GM12878 (cell line): ENCODE measurements around the gene GRIN2A. TPM values are rescaled to one million over a fixed set of nuclear protein-coding genes. Genes with fewer than 3 reads are reported as not detected.

Experiments used
- ATAC-seq: fragments of 200-7000 bp; cut with Tn5 transposase; 3 replicates; pipeline ENCODE4 v1.9.1; 2020; ENCODE audit warnings: mild to moderate bottlenecking, moderate library complexity
- BruUV-seq: library from RNA; stranded (reverse); fragments of 400-500 nt; replicated peaks from 2 replicates; lab custom pipeline; 2021; lab: Mats Ljungman, UMichigan
- CTCF ChIA-PET: fragments of 300-600 bp; sonication (Branson Sonifier 250); formaldehyde crosslinking; extraction: SDS; loops from one replicate; lab custom pipeline; 2021; ENCODE audit warnings: inconsistent platforms; lab: Yijun Ruan, JAX
- POLR2A ChIA-PET: fragments of 350-600 bp; formaldehyde crosslinking; extraction: SDS; loops from one replicate; lab custom pipeline; 2021; ENCODE audit warnings: inconsistent platforms; lab: Charles Lee
- RAD21 ChIA-PET: fragments of 300-600 bp; sonication (Branson Sonifier 250); formaldehyde crosslinking; loops from one replicate; lab custom pipeline; 2023; ENCODE audit warnings: antibody characterized with exemption; ENCODE audit not compliant: unreplicated experiment; lab: Charles Lee
- SMC1A ChIA-PET: fragments of 300-600 bp; sonication (Branson Sonifier 250); formaldehyde crosslinking; loops from one replicate; lab custom pipeline; 2023; ENCODE audit not compliant: unreplicated experiment, uncharacterized antibody; lab: Charles Lee
- DNase-seq: peaks from one replicate; pipeline ENCODE4 v3.0.0-alpha.2; 2011; ENCODE audit warnings: low read depth, low spot score
- FAIRE-seq: peaks from 3 replicates; lab custom pipeline; 2011; peaks lifted over from hg19 to GRCh38; lab: Jason Lieb, UNC
- H2AFZ ChIP-seq: 2 replicates; pipeline ENCODE4 v1.6.0; 2011; ENCODE audit warnings: low read depth, low read length, control low read depth; ENCODE audit not compliant: control insufficient read depth
- H3K27ac ChIP-seq: 2 replicates; pipeline ENCODE4 v1.5.1; 2011; ENCODE audit warnings: control low read depth; ENCODE audit not compliant: control insufficient read depth, insufficient read depth
- H3K27me3 ChIP-seq, 2 experiments: replicated peaks in 1 of 2; 2 replicates each; pipeline versions ENCODE4 v1.6.0 to v1.6.1; 2011; ENCODE audit warnings: low read length in 1 of 2; ENCODE audit not compliant: control insufficient read depth in 2 of 2, insufficient read depth in 2 of 2
- H3K36me3 ChIP-seq, 2 experiments: 2 replicates each; pipeline ENCODE4 v1.5.1; 2011; ENCODE audit warnings: low read length in 1 of 2; ENCODE audit not compliant: control insufficient read depth in 2 of 2, insufficient read depth in 2 of 2
- H3K4me1 ChIP-seq: 2 replicates; pipeline ENCODE4 v1.6.1; 2011; ENCODE audit warnings: mild to moderate bottlenecking, low read length, moderate library complexity, mixed read lengths; ENCODE audit not compliant: control insufficient read depth, insufficient read depth
- H3K4me2 ChIP-seq: 2 replicates; pipeline ENCODE4 v1.6.0; 2011; ENCODE audit warnings: control low read depth; ENCODE audit not compliant: control insufficient read depth, insufficient read depth
- H3K4me3 ChIP-seq: fragments of 200-600 bp; sonication (generic); 2 replicates; pipeline ENCODE4 v1.5.1; 2016
- H3K79me2 ChIP-seq: 2 replicates; pipeline ENCODE4 v1.6.0; 2011; ENCODE audit warnings: low read length; ENCODE audit not compliant: control insufficient read depth, insufficient read depth
- H3K9ac ChIP-seq: 2 replicates; pipeline ENCODE4 v1.8.0; 2011; ENCODE audit warnings: low read length, control low read depth, mixed read lengths; ENCODE audit not compliant: control insufficient read depth, insufficient read depth
- H3K9me3 ChIP-seq: replicated peaks from 3 replicates; pipeline ENCODE4 v1.5.1; 2011; ENCODE audit warnings: mild to moderate bottlenecking, low read length; ENCODE audit not compliant: control insufficient read depth, insufficient read depth
- H4K20me1 ChIP-seq: 2 replicates; pipeline ENCODE4 v1.6.0; 2011; ENCODE audit not compliant: control insufficient read depth, insufficient read depth
- BMI1 ChIP-seq: fragments of 450-650 bp; IDR thresholded peaks from 2 replicates; pipeline ENCODE4 v1.6.1; 2016; ENCODE audit warnings: mild to moderate bottlenecking, moderate library complexity, borderline replicate concordance
- CHD1 ChIP-seq: IDR thresholded peaks from 2 replicates; pipeline ENCODE4 v1.6.1; 2012; ENCODE audit warnings: low read depth, low read length, improper control_type of control experiment
- ESRRA ChIP-seq: IDR thresholded peaks from 2 replicates; pipeline ENCODE4 v1.6.1; 2012; ENCODE audit warnings: mild to moderate bottlenecking, low read length, improper control_type of control experiment
- ETV6 ChIP-seq, 2 experiments: fragments of 450-650 bp in 1 of 2; IDR thresholded peaks in 1 of 2; conservative IDR thresholded peaks in 1 of 2; 2 replicates each; pipeline ENCODE4 v1.6.1; 2014; ENCODE audit warnings: antibody characterized with exemption in 1 of 2, borderline replicate concordance in 1 of 2, low read depth in 1 of 2, mild to moderate bottlenecking in 1 of 2, moderate library complexity in 1 of 2
- HDAC6 ChIP-seq: fragments of 200-600 bp; sonication (generic); IDR thresholded peaks from one replicate; pipeline ENCODE4 v1.8.0; 2017; ENCODE audit warnings: antibody characterized with exemption; ENCODE audit not compliant: unreplicated experiment
- NR2C1 ChIP-seq: fragments of 450-650 bp; IDR thresholded peaks from 2 replicates; pipeline ENCODE4 v1.6.1; 2017; ENCODE audit warnings: antibody characterized with exemption, mild to moderate bottlenecking, moderate library complexity
- PAX5 ChIP-seq: IDR thresholded peaks from 2 replicates; pipeline ENCODE4 v1.6.1; 2011; ENCODE audit warnings: low read depth, low read length, borderline replicate concordance
- PML ChIP-seq: IDR thresholded peaks from 2 replicates; pipeline ENCODE4 v1.6.1; 2012; ENCODE audit warnings: low read length, inconsistent platforms
- SIX5 ChIP-seq: IDR thresholded peaks from 2 replicates; pipeline ENCODE4 v1.6.1; 2011; ENCODE audit warnings: mild to moderate bottlenecking, low read depth, low read length, moderate library complexity; ENCODE audit not compliant: severe bottlenecking
- SUZ12 ChIP-seq: fragments of 200-600 bp; sonication (generic); IDR thresholded peaks from one replicate; pipeline ENCODE4 v1.6.1; 2018; ENCODE audit warnings: antibody characterized with exemption, mild to moderate bottlenecking; ENCODE audit not compliant: unreplicated experiment
- TARDBP ChIP-seq: IDR thresholded peaks from 2 replicates; pipeline ENCODE4 v1.6.1; 2016; ENCODE audit warnings: borderline replicate concordance
- TBL1XR1 ChIP-seq: IDR thresholded peaks from 2 replicates; pipeline ENCODE4 v1.6.1; 2012; ENCODE audit warnings: low read depth, low read length, improper control_type of control experiment
- TCF3 ChIP-seq: IDR thresholded peaks from 2 replicates; pipeline ENCODE4 v1.6.1; 2012; ENCODE audit warnings: low read depth, mild to moderate bottlenecking, low read length, borderline replicate concordance; ENCODE audit not compliant: insufficient read depth
- YBX1 ChIP-seq: fragments of 450-650 bp; IDR thresholded peaks from 2 replicates; pipeline ENCODE4 v1.6.1; 2016; ENCODE audit warnings: antibody characterized with exemption
- ZNF274 ChIP-seq: IDR thresholded peaks from one replicate; pipeline ENCODE4 v1.8.0; 2011; ENCODE audit not compliant: insufficient read length, insufficient read depth
- ZZZ3 ChIP-seq: IDR thresholded peaks from 2 replicates; pipeline ENCODE4 v1.6.1; 2011; ENCODE audit warnings: low read depth; ENCODE audit not compliant: control insufficient read depth, insufficient read length
- WGBS: methylation state at CpG from one replicate; pipeline ENCODE4 v1.1.6; 2016; ENCODE audit warnings: low lambda C conversion rate; ENCODE audit not compliant: insufficient replicate concordance, insufficient coverage; ENCODE audit errors: missing lambda C conversion rate; 5-methylcytosine and 5-hydroxymethylcytosine counted together
- in situ Hi-C: fragments of 300-500 bp; cut with MboI; formaldehyde crosslinking; loops from 9 replicates; pipeline ENCODE4 v1.14.3; 2018; ENCODE audit warnings: mixed read lengths
- intact Hi-C: fragments of 100-400 bp; cut with micrococcal nuclease; formaldehyde crosslinking; loops from one replicate; pipeline ENCODE4 v1.14.2; 2022; ENCODE audit not compliant: unreplicated experiment
- polyA plus RNA-seq, 11 experiments: library from polyadenylated mRNA; depleted of rRNA in 4 of 11; unstranded in 6 of 11; stranded (reverse) in 5 of 11; fragments of >200 nt; fragmentation: Nextera tagmentation in 4 of 11; fragmentation: Illumina TruSeq in 1 of 11; extraction: Ambion mirVana in 4 of 11; extraction: Trizol in 1 of 11; gene quantifications; 1 replicate in 1 of 11; 2 replicates in 10 of 11; pipeline versions ENCODE4 v1.2.1 to v1.2.3, GENCODE V29; 2011 to 2016; ENCODE audit warnings: inconsistent platforms in 2 of 11, missing spikeins in 2 of 11, low read depth in 1 of 11
- total RNA-seq, 4 experiments: library from RNA; depleted of rRNA in 3 of 4; stranded (reverse); fragments of >200 nt in 3 of 4; fragmentation: Illumina TruSeq in 1 of 4; extraction: Trizol in 1 of 4; gene quantifications; 2 replicates each; pipeline versions ENCODE4 v1.2.1 to v1.2.3, GENCODE V29; 2013 to 2021
- TF ChIP-seq, protein P1 (sequence below): fragments of 450-650 bp; IDR thresholded peaks from 2 replicates; pipeline ENCODE4 v1.6.1; 2018; ENCODE audit warnings: borderline replicate concordance, mild to moderate bottlenecking; ENCODE audit not compliant: partially characterized antibody
- TF ChIP-seq, protein P2 (sequence below): IDR thresholded peaks from 2 replicates; pipeline ENCODE4 v1.6.1; 2011; ENCODE audit warnings: mild to moderate bottlenecking, low read depth, low read length, moderate library complexity; ENCODE audit not compliant: insufficient replicate concordance

GRIN2A gene
- total and polyA plus RNA-seq, 10 of the 15 experiments (the other 5 are each of a cell fraction or from before 2014, with no cell fraction given): 2.4 to 13.3 (median 7.3) TPM

DNA sequence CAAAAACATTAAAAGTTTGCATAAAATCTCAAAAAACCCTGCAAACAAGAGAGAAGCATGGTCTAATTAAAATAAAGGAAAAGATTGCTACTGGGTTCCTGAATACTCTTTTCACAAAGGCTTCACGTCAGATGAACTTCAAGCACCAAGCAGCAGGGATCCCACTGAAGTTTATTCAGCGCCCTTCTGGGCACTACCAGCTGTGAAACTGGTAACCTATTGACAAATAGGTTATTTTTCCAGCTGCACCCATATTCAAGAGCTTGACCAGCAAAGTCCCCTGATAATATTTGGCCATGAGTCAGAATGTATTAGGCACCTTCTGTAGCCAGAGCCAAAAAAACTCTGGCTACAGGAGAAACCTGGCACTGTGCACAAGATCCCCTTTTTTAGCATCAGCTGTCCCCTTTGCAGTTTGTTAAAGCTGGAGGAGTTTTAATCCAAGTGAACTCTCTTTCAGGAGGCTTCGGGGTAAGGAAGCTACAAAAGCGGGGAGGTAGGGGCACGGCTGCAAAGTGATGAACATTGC is 60.3 kb downstream of the GRIN2A start:
- TF ChIP-seq TCF3: no peak
- TF ChIP-seq ETV6 (conservative IDR thresholded peaks at IDR 0.05 in 1 of 2, IDR thresholded peaks at IDR 0.05 in 1 of 2; ENCODE audit: borderline replicate concordance in 1 of 2, low read depth in 1 of 2): no peak
- no peak for TF ChIP-seq PAX5
- TF ChIP-seq BMI1: no peak
- no peak for TF ChIP-seq NR2C1
- no peak for TF ChIP-seq SUZ12
- no peak for TF ChIP-seq TARDBP
- TF ChIP-seq HDAC6: no peak
- no peak for TF ChIP-seq CHD1
- TF ChIP-seq, protein P1, sequence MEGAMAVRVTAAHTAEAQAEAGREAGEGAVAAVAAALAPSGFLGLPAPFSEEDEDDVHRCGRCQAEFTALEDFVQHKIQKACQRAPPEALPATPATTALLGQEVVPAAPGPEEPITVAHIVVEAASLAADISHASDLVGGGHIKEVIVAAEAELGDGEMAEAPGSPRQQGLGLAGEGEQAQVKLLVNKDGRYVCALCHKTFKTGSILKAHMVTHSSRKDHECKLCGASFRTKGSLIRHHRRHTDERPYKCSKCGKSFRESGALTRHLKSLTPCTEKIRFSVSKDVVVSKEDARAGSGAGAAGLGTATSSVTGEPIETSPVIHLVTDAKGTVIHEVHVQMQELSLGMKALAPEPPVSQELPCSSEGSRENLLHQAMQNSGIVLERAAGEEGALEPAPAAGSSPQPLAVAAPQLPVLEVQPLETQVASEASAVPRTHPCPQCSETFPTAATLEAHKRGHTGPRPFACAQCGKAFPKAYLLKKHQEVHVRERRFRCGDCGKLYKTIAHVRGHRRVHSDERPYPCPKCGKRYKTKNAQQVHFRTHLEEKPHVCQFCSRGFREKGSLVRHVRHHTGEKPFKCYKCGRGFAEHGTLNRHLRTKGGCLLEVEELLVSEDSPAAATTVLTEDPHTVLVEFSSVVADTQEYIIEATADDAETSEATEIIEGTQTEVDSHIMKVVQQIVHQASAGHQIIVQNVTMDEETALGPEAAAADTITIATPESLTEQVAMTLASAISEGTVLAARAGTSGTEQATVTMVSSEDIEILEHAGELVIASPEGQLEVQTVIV: no peak
- no peak for TF ChIP-seq ZNF274
- no peak for TF ChIP-seq SIX5
- no peak for TF ChIP-seq PML
- TF ChIP-seq ESRRA: no peak
- TF ChIP-seq, protein P2, sequence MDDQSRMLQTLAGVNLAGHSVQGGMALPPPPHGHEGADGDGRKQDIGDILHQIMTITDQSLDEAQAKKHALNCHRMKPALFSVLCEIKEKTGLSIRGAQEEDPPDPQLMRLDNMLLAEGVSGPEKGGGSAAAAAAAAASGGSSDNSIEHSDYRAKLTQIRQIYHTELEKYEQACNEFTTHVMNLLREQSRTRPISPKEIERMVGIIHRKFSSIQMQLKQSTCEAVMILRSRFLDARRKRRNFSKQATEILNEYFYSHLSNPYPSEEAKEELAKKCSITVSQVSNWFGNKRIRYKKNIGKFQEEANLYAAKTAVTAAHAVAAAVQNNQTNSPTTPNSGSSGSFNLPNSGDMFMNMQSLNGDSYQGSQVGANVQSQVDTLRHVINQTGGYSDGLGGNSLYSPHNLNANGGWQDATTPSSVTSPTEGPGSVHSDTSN: no peak
- no peak for TF ChIP-seq TBL1XR1
- no peak for TF ChIP-seq ZZZ3
- TF ChIP-seq YBX1: no peak
- Histone ChIP-seq H3K4me1 (no peaks in the 10 kb centered on the region), H4K20me1 (no peaks in the 10 kb centered on the region), H3K27ac (no peak overlapping the region), H2AFZ (no peak overlapping the region), H3K4me2 (no peak overlapping the region), H3K9ac (no peak overlapping the region), H3K27me3 (no peaks in the 10 kb centered on the region), H3K4me3 (no peak overlapping the region), H3K79me2 (no peaks in the 10 kb centered on the region), H3K9me3 (no peaks in the 10 kb centered on the region), H3K36me3 (no peaks in the 10 kb centered on the region; a peak in 1 of 4 replicates)
- in situ Hi-C loops (no loop called here), intact Hi-C loops (loop anchor here (5.0 kb wide), 1 partner anchor 80 kb away; no protein-coding TSS in a partner anchor)
- RAD21 ChIA-PET: interaction anchor here (0.6 to 1.2 kb wide), 2 partner anchors 32 to 179 kb away, joined by 3 read pairs; no protein-coding TSS in a partner anchor
- FAIRE-seq (no peak), DNase-seq (no peak), ATAC-seq (peak; percentile 34)
- BruUV-seq: no TSS peak
- 22% methylated on average over 5 of the region's 5 CpGs for WGBS
- POLR2A ChIA-PET: interaction anchor here (1.0 kb wide), 1 partner anchor 36 kb away, joined by 3 read pairs; no protein-coding TSS in a partner anchor
- SMC1A ChIA-PET: interaction anchor here (0.6 to 2.3 kb wide), 8 partner anchors 29 to 475 kb away, joined by 3 to 11 read pairs (median 4); no protein-coding TSS in a partner anchor
- CTCF ChIA-PET: interaction anchor here (1.0 to 3.0 kb wide), 6 partner anchors 8 to 474 kb away, joined by 3 to 10 read pairs (median 4); no protein-coding TSS in a partner anchor
